Mononuclear cell (primary cell): ENCODE measurements around the gene TRIP12. TPM values are rescaled to one million over a fixed set of nuclear protein-coding genes. Genes with fewer than 3 reads are reported as not detected.
"Not testable (repeated sequence)": the region's sequence is repeated elsewhere in the genome, so short reads cannot be mapped to it uniquely, and the experiment has no call there.

Experiments
- H3K27me3 ChIP-seq: 2 replicates; pipeline ENCODE4 v1.6.0; 2011; ENCODE audit warnings: low read length, control low read depth; ENCODE audit not compliant: insufficient read depth
- H3K4me1 ChIP-seq: 2 replicates; pipeline ENCODE4 v1.5.1; 2011; ENCODE audit warnings: mild to moderate bottlenecking, low read length, control low read depth; ENCODE audit not compliant: insufficient read depth
- H3K4me3 ChIP-seq: 2 replicates; pipeline ENCODE4 v1.5.1; 2011; ENCODE audit warnings: mild to moderate bottlenecking, low read length, moderate library complexity
- H3K9me3 ChIP-seq: 2 replicates; pipeline ENCODE4 v1.5.1; 2011; ENCODE audit warnings: low read depth, mild to moderate bottlenecking, control low read depth, low read length
- total RNA-seq: library from RNA; depleted of rRNA; stranded (reverse); fragments of >200 nt; gene quantifications from one replicate; pipeline ENCODE4 v1.2.3, GENCODE V29; 2012

Gene TRIP12
- total RNA-seq, 1 donor: 224 TPM

DNA sequence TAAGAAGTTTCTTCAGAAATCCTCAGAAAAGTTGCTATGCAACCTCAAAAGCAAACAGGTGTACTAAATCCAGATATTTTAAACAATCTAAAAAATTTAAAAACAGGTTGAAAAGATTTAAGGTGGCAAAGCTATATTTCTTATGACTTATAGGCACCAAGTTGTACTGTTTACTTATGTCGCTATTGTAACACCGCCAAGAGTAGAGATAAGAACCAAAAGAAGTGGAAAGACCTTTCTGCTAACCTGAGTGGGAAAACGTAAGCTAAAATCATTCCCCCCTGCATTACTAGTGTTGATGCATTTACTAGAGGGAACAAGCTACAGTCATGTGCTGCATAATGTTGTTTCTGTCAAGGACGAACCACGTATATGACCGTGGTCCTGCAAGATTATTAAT, 83.1 kb downstream of the TRIP12 start:
- H3K4me3 ChIP-seq: no peak overlapping the region
- H3K27me3 ChIP-seq: no peaks in the 10 kb centered on the region
- no peaks in the 10 kb centered on the region for H3K4me1 ChIP-seq
- H3K9me3 ChIP-seq: no peaks in the 10 kb centered on the region

DNA sequence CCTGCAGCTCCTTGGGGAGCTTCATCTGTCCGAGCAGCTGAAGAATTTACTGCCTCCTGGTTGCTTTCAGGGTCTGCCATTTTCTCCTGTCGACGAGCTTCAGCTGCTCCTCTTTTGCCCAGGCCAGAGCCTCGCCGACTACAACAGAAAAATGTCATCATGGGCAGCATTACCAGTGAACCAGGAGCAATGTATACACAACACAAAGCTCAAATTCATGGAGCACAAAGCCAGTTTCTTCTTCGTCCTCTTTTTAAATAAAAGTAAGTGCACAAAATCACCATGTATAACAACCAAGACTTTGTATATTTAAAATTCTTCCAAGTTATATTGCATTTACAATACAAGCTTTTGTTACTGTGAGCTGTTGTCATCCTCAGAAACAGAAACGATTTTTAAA, 85.0 kb downstream of the TRIP12 start:
- Histone ChIP-seq H3K4me1 (peaks cover 4% of the 10 kb centered on the region), H3K4me3 (no peak overlapping the region), H3K27me3 (no peaks in the 10 kb centered on the region), H3K9me3 (no peaks in the 10 kb centered on the region)

DNA sequence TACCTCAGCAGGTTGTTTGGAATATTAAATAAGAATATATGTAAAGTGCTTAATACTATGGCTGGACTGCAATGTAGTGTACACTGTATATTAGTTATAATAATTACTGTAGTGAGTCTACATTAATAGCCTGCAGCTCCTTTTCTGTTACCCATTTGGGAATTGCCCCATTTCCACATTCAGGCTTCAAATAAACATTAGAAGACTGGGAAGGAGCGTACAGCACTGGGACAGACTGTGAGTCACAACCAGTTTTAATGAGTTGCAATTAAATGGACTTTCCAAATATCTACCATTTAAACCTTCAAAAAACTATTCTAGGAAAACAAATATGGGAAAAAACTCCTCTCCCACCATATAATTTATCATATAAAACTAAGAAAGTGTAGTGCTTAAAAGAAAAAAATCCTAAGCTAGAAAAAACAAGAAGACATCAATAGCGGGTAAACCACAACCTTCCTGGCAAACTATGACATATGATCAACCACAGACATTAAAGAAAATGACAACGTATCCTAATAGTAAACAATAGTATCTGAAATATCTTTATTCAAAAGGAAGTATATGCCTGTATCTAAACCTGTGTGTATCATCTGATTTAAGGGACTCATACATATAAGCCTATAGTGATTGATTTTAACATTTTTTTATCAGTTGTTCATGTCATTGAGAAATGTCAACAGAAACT, 86.1 kb downstream of the TRIP12 start:
- H3K4me3 ChIP-seq: no peak overlapping the region
- no peaks in the 10 kb centered on the region for H3K27me3 ChIP-seq
- H3K4me1 ChIP-seq: peaks cover 4% of the 10 kb centered on the region
- H3K9me3 ChIP-seq: no peaks in the 10 kb centered on the region

DNA sequence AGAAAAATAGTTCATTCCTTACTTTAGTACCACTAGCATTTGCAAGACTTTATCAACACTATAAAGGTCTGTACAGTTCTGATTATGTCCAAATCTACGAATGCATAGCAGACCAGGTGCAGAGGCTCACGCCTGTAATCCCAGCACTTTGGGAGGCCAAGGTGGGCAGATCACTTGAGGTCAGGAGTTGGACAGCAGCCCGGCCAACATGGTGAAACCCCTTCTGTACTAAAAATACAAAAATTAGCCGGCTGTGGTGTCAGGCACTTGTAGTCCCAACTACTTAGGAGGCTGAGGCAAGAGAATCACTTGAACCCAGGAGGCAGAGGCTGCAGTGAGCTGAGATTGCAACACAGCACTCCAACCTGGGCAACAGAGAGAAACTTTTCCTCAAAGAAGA, 87.4 kb downstream of the TRIP12 start:
- not testable (repeated sequence) for H3K4me3 ChIP-seq, H3K9me3 ChIP-seq, H3K27me3 ChIP-seq, H3K4me1 ChIP-seq

DNA sequence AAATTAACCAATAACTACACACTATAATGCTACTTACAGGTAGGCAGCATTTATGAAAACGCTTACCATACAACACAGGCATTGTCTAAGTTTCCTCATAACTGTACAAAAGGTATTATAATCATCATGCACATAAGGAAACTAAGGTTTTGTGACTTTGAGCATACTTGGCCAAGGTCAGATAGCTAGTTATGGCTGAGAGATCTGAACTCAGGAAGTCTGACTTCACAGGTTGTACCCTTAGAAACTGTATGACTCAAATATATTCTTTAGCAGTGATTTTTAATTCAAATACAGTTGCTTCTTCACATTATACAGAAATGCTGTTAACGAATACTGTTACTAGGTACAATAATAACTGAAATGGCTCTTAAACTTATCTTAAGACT, 89.3 kb downstream of the TRIP12 start:
- H3K9me3 ChIP-seq: no peaks in the 10 kb centered on the region
- H3K27me3 ChIP-seq: no peaks in the 10 kb centered on the region
- H3K4me1 ChIP-seq: peaks cover 4% of the 10 kb centered on the region
- H3K4me3 ChIP-seq: no peak overlapping the region

DNA sequence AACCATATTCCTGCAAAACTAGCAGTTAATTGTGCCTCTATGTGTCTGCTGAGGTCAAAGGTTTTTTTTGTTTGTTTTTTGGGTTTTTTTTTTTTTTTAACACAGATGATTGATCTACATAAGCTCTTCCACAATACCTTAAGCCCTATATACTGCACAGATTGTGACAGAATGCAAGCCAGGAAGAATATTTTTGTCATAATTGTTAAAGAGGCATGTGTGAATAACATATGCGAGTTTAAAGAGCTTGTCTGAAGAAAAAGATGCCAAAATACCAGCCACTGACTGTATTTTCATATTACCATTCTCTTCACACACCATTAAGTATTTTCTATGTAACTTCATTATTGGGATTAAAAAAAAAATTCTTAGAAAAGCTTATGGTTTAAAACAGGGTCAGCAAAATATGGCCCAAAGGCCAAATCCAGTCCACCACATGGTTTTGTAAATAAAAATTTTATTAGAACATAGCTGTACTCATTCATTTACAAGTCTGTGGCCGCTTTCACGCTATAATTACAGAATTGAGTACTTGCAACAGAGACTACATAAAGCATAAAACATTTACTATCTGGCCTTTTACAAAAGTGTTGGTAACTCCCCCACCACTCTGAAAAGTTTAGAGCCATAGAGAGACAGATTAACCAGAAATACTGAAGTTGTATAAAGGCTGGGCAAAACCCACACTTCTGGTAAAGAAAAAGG, 89.9 kb downstream of the TRIP12 start:
- Histone ChIP-seq H3K4me1 (peaks cover 4% of the 10 kb centered on the region), H3K27me3 (no peaks in the 10 kb centered on the region), H3K4me3 (no peak overlapping the region), H3K9me3 (no peaks in the 10 kb centered on the region)

DNA sequence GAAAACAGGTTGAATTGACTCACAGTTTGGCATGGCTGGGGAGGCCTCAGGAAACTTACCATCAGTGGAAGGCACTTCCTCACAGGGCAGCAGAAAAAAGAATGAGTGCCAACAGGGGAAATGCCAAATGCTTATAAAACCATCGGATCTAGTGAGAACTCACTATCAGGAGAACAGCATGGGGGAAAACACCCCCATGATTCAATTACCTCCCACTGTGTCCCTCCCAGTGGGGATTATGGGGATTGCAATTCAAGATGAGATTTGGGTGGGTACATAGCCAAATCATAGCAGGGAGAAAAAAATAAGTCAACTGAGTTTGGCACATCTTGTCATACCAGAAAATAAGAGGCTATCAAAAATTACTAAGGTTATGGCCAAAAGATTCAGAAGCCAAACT, 96.3 kb downstream of the TRIP12 start:
- H3K4me3 ChIP-seq: no peak overlapping the region
- H3K9me3 ChIP-seq: no peaks in the 10 kb centered on the region
- no peaks in the 10 kb centered on the region for H3K27me3 ChIP-seq
- H3K4me1 ChIP-seq: no peaks in the 10 kb centered on the region

DNA sequence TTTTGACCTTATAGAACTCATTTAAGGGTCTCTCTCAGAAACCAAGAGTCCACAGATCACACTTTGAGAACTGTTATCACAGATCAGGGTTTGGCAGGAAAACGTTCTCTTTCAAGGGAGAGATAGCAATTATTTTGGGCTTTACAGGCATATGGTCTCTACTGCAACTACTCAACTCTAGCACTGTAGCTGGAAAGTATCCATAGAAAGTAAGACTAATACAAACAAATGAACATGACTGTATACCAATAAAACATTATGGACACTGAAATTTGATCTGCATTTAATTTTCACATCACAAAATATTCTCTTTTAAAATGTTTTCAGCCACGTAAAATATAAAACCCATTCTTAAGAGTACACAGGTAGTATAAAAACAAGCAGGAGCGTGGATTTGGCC, 100.5 kb downstream of the TRIP12 start:
- no peaks in the 10 kb centered on the region for H3K9me3 ChIP-seq
- no peaks in the 10 kb centered on the region for H3K27me3 ChIP-seq
- H3K4me3 ChIP-seq: no peak overlapping the region
- H3K4me1 ChIP-seq: no peaks in the 10 kb centered on the region

DNA sequence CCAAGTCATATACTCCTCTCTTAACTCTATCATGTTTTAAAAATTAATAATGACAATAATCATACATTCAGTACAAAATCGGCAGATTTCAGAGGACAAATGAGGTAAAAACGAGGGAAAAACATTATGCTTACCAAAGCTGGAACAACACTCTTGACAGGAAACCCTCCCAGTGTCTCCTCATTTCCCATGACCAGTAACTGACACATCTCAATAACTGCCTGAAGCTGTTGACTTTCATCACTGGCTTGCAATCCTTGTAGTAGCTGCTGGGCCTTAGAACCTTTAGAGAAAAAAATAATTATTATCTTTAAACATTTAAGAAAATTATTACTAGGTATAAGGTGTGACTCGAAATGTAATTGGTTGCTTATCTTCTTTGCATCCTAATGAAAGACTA, 103.6 kb downstream of the TRIP12 start:
- no peaks in the 10 kb centered on the region for H3K9me3 ChIP-seq
- H3K27me3 ChIP-seq: no peaks in the 10 kb centered on the region
- no peaks in the 10 kb centered on the region for H3K4me1 ChIP-seq
- no peak overlapping the region for H3K4me3 ChIP-seq

DNA sequence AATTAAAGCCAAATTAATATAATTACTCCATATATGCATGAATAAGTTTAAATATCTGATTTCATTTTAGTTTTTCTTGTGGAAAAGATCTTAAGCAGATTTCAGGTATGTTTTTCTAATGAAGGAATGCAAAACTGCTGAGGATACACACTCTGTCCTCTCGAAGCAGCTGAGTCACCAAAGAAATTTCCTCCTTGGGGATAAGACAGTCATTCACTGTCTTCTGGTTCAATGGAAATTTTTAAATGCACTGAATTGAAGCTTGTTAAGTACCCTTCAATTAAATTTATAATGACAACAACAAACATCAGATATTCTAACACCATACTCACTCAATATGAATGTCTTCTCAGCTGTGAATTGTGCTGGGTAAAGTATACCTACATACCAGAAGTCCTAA, 106.0 kb downstream of the TRIP12 start:
- no peaks in the 10 kb centered on the region for H3K27me3 ChIP-seq
- no peaks in the 10 kb centered on the region for H3K9me3 ChIP-seq
- H3K4me1 ChIP-seq: no peaks in the 10 kb centered on the region
- no peak overlapping the region for H3K4me3 ChIP-seq

DNA sequence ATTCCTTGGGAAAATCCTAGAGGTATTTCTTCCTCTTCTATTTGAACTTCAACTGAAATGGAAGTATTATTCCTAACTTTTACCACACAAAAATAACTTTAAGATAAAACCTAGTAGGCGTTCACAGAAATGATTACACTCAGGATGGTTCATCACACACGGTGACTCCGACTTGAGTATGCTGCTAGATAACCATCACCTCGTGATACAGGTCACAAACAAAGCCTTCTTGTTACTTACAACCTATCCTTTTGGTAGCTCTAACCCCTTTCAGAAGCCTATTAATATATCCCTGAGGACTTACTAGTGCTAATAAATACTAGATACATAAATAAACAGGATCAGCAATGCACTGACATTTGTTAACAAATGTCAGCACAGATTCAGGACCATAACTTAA, 106.5 kb downstream of the TRIP12 start:
- Histone ChIP-seq H3K27me3 (no peaks in the 10 kb centered on the region), H3K9me3 (no peaks in the 10 kb centered on the region), H3K4me1 (no peaks in the 10 kb centered on the region), H3K4me3 (no peak overlapping the region)

DNA sequence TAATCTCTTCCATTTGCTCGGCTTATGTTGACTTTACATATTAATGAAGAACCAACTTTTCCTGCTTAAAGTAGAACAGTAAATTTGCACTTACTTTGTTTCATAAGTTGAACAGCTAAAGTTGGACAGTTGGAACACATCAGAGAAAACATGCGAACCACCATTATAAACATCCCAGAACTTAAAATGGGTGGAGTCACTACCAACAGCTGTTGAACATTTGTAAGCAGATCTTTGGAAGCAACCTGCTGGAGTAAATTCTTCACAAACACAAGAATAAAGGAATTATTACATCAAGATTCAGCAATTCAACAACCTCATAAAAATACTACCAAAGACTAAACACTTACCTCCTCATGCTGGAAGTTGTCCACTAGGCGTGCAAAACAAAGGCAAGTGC, 111.0 kb downstream of the TRIP12 start:
- Histone ChIP-seq H3K27me3 (no peaks in the 10 kb centered on the region), H3K9me3 (no peaks in the 10 kb centered on the region), H3K4me1 (no peaks in the 10 kb centered on the region), H3K4me3 (no peak overlapping the region)

DNA sequence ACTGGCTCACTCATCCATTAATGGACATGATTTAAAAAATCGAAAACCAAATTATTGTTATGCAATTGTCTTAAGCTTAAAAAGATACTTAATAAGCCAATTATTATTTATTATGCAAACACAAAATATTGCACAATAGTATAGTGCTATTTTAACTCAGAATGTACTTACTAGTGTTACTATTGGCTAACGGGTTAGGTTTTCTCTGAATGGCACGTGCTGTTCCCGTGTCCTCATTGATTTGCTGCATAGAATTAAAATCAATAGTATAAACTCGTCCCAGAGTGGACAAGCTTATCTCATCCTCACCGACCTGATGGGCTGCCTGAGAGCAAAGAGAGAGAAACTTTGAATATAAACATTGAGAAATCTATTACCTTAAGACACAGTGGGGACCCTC, 116.2 kb downstream of the TRIP12 start:
- Histone ChIP-seq H3K4me1 (no peaks in the 10 kb centered on the region), H3K9me3 (no peaks in the 10 kb centered on the region), H3K27me3 (no peaks in the 10 kb centered on the region), H3K4me3 (no peak overlapping the region)

DNA sequence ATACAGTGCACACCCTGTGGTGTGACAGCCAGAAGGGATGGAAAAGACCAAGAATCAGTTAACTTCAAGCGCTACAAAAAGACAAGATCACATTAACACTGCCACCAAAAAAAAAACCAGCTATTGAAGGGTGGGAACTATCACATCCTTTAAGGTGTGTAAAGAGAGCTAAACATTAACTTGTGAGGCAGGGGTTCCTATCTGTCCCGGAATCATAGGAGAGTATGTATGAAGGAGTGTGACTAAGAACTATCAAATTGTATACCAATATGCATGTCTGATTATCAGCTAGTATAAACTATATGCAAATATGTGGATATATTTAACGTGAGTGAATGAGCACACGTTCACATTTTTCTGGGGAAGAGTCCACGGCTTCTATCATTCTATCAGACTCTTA, 119.0 kb downstream of the TRIP12 start:
- Histone ChIP-seq H3K27me3 (no peaks in the 10 kb centered on the region), H3K9me3 (no peaks in the 10 kb centered on the region), H3K4me3 (no peak overlapping the region), H3K4me1 (no peaks in the 10 kb centered on the region)

DNA sequence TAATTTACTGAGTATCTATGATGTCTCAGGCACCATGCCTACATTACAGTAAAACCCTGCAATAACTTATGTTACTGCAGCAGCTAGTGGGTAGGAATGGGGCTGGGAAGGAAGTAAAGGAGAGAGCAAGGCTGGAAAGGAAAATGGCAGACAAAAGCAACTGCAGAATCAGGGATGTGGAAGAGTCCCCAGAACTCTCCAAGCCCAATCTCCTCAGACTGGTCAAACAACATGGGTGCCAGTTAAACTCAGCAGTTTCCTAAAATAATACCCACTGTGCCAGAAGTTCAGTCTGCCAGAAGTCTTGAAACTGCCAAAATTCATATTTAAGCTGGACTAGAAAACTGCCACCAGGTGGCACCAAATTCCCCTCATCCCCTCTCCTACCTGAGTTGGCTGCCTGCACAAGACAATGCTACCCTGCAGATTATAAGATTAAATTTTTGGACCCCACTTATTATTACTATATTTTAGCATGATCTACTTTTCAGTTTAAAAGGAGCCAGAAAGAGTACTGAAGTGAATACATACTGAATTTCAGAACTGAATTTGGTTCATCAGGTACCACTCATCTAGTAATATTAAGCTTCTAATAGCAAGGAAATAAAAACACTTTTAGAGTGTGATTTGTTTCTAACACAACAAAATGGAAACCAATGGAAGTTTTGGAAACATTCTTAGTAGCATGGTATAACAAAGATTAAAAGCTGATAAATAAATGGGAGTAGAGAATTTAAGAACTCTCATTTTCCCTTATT, 120.6 kb downstream of the TRIP12 start:
- Histone ChIP-seq H3K9me3 (no peaks in the 10 kb centered on the region), H3K27me3 (no peaks in the 10 kb centered on the region), H3K4me1 (no peaks in the 10 kb centered on the region), H3K4me3 (no peak overlapping the region)
